HL-60 (cell line): ENCODE measurements around the gene DNASE1L2. TPM values are rescaled to one million over a fixed set of nuclear protein-coding genes. Genes with fewer than 3 reads are reported as not detected.

ENCODE experiments used
- microRNA-seq: library from miRNA; unstranded; fragments of <30 nt; microRNA quantifications from one replicate; pipeline ENCODE4, GENCODE V29; 2018

DNASE1L2 gene

Small RNA genes within 50 kb of the gene (microRNA-seq; reads per million reads assigned to microRNA genes)
- gene MIR3677 (22.3 reads per million, percentile 47 among the genes with 10 or more reads in this experiment), gene MIR4717 (not detected)
